GM12892 (cell line): ENCODE data around the gene EPHB2.

Source experiments
- POLR2A ChIP-seq: IDR thresholded peaks from 2 replicates; pipeline ENCODE4 v1.6.1; 2011; ENCODE audit warnings: low read depth, low read length, control low read depth
- POLR2AphosphoS5 ChIP-seq: IDR thresholded peaks from 2 replicates; pipeline ENCODE4 v1.6.1; 2011; ENCODE audit warnings: low read depth, low read length, control low read depth

- TF ChIP-seq POLR2AphosphoS5 (no peak), POLR2A (no peak)
These were observed 29.9 kb upstream of the EPHB2 start for GRCh38 chr1:22680726-22681125.
